Measurements from ENCODE around the gene IQCH.

DNA sequence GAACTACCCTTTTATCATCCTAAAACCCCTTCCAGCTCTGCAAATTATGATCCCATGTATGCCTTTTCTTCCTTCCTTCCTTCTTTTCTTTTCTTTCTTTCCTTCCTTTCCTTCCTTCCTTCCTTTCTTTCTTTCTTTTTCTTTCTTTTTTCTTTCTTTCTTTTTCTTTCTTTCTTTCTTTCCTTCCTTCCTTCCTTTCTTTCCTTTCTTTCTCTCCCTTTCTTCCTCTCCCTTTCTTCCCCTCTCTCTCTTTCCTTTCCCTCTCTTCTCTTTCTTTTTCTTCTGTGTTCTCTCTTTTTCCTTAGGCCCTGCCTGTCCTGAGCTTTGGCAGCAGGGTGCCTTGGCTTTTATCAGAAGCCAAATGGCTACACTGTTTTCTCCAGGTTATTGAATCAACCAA is 66.8 kb downstream of the IQCH start:
- TF ChIP-seq, protein P1, sequence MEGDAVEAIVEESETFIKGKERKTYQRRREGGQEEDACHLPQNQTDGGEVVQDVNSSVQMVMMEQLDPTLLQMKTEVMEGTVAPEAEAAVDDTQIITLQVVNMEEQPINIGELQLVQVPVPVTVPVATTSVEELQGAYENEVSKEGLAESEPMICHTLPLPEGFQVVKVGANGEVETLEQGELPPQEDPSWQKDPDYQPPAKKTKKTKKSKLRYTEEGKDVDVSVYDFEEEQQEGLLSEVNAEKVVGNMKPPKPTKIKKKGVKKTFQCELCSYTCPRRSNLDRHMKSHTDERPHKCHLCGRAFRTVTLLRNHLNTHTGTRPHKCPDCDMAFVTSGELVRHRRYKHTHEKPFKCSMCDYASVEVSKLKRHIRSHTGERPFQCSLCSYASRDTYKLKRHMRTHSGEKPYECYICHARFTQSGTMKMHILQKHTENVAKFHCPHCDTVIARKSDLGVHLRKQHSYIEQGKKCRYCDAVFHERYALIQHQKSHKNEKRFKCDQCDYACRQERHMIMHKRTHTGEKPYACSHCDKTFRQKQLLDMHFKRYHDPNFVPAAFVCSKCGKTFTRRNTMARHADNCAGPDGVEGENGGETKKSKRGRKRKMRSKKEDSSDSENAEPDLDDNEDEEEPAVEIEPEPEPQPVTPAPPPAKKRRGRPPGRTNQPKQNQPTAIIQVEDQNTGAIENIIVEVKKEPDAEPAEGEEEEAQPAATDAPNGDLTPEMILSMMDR (conservative IDR thresholded peaks at IDR 0.05 in 1 of 2, IDR thresholded peaks at IDR 0.05 in 1 of 2; ENCODE audit: extremely low read depth in 1 of 2, insufficient read depth in 1 of 2, low read depth in 1 of 2, low read length in 2 of 2): no peak
- no peak for TF ChIP-seq EZH2 (IDR thresholded peaks at IDR 0.05; ENCODE audit: borderline replicate concordance, low read length)

Measured in mammary epithelial cell (primary cell).